HG02571 (cell line): ENCODE results near the gene INPP4A.

Source experiments
- ATAC-seq: cut with Tn5 transposase; IDR thresholded peaks from one replicate; pipeline ENCODE4 v1.9.1; 2021; ENCODE audit warnings: mild to moderate bottlenecking, moderate library complexity; ENCODE audit not compliant: unreplicated experiment

The INPP4A gene

DNA sequence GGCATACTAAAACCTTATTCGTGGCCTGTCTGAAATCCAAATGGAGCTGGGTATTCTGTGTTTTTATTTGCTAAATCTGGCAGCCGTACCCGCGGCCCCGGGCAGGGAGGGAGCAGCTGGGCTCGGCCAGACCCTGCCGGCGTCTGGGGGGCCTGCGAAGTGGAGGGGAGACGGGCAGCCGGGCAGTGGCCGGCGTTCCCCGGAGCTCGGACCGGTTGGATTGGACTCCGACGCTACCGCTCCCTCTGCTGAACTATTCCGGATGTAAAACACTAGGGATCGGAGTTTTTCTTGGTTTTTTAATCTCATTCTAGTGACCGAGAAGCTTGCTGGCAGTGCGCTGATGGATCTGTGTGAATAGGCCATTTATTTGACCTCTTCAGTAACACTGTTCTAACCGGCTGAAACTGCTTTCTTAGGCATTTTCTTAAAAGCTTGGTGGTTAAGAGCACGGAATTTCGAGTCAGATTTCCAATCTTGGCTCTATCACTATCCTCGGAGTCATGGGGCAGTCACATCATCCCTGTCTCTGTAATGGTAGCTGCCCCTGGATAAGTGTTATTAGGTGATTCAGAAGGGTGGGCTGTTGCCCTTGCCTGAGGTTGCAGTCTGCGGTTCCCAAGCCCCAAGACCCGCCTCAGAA, 164.4 kb downstream of the INPP4A start:
- no peak for ATAC-seq

DNA sequence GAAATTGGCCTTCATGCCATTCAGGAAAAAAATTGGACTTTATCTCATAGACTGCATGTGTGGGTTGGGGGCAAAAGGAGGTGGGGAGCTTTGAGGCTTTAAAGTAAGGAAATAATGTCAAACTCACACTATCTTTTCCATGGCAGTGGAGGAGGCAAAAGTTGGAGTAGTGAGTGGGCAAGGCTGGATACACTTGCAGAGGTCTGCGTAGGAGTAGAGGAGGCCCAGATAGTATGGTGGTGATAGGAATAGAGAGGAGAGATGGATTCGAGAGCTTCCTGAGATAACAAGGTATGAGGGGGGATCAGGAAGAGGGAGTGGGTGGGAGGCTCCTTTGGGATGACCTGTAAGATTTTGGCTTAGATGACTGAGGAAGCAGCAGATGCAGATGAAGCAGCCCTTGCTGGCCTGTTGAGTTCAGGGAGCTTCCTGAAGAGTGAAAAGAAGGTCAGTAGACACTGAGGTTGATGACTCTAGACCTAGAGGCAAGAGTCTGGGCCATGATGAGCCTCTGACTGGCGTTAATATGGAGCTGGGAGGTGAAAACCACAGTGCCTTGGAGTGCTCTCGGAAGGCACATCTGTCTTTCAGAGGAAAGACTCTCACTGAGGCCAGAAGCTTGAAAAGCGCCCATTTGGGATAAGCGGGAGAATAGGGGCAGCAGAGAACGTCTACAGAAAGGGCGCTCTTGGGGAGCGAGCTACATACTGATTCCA, 169.5 kb downstream of the INPP4A start:
- no peak for ATAC-seq

- no peak for ATAC-seq
Measured at GRCh38 chr2:98615481-98615880, 170.8 kb downstream of the INPP4A start.

DNA sequence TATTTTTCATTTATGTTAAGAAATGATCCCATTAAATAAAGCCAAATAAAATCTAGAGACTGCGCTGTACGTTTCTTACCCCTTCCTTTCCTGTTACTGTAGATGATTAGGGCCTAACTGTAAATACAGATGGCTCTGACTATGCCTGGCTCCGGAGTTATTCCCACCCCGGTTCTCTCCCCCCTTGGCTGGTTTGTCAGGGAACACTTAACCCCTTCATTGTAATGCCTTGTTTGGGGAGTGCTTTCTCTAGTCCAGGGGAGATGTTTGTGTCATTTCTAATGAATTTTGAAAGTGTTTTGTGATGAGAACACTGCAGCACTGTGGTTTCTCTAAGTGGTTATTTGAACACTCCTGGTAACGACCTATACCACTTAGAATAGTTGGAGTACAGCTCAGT, 172.5 kb downstream of the INPP4A start:
- no peak for ATAC-seq

DNA sequence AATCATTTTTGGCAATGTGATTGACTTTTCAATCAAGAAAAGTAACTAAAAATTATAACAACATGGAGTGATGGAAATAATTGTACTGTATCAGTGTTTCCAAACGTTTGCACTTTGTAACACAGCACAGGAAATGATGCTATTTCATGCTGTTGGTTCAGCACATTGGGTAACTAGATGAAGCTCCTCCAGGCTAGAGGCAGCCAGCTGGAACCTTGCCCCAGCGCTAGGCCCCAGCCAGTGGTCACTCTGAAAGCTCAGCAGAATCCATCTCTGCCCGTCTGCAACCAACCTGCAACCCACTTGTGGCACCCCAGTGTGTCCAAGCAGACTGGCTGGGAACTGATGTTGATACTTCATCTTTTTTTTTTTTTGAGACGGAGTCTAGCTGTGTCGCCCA, 179.0 kb downstream of the INPP4A start:
- ATAC-seq = no peak

DNA sequence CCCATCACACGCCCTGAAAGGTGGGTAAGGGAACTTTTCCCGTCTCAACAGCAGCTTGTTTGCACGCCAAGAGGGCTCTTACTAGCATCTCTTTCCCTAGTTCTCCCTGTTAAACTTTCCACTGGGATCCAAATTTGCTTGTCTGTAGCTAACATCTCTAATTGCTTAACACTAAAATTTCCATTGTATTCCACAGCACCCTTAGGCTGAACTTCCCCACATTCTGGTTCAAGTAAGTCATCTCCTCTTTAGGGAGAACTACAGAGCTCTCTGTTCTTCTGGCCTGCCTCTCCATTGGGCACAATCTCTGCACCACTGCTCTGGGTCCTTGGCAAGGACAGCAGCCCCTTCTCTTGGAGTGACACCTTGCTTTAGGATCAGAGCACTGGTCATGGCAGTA, 187.7 kb downstream of the INPP4A start:
- ATAC-seq = no peak

DNA sequence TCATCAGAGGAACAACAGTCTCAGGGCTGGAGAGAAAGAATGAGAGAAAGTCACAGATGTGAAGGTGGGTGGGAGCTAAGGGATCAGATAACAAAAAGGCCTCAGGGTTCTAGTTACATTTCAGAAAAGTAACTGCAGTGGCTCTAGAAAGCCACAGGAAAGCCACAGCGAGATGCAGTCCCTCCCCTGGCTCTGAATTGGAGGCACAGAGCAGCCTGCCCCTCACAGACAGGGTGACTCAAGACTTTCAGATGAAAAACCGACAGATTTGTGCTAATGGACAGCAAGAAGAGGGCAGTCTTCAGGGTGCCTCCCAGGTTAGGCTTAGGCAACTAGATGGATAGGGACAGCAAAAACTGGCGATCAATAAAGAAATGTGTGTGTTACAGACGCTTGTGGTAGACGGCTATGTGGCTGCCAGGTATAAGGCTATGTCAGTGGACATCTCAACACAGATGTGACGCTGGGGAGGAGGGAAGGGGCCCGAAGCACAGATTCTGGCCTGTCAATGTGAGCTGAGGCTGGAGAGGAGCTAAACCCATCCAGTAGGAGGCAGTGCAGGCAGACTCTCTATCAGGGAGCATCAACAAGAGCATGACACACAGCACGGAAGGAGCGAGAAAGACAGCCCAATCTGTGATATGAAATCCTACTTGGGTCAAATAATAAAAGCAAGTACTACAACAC, 189.9 kb downstream of the INPP4A start:
- ATAC-seq = no peak

DNA sequence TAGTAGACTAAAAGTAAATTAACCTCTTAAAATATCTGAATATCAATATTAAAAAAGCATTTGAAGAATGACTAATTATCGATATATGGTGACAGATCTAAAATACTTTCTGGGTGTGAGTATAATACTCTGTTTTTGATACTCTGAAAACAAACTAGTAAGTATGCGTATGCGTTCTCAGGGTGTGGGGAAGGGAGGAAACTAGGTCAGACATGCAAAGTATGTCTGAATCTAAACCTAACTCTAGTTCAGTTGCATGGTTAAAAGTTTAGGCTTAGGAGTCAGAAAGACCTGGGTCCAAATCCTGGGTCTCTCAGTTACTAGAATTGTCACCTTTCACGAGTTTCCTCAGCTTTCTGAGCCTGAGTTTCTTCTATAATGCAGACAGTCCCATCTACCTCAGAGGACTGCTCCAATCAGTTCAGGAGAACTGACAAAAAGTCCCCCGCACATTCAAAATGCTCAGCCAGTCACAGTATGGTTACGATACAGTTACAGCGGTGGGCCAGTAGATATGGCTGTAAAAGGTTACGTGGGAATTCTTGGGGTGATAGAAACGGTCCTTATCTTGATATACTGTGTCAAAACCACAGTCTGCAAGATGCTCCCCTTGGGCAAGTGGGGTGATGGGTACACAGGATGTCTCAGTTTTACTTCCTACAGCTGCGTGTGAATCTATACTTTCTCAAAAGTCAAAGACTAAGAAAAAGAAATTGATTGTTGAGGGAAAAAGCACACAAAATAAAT, 192.9 kb downstream of the INPP4A start:
- no peak for ATAC-seq

- no peak for ATAC-seq
Measured at GRCh38 chr2:98643496-98644100, 198.9 kb downstream of the INPP4A start.
